Choroid plexus epithelial cell (primary cell): ENCODE data around the gene ACHE.

ENCODE experiments used
- DNase-seq: peaks from one replicate; pipeline ENCODE4 v3.0.0-alpha.2; 2010; ENCODE audit warnings: low read depth
- H3K4me3 ChIP-seq: 2 replicates; pipeline ENCODE4 v1.5.1; 2011; ENCODE audit warnings: low read depth, mild to moderate bottlenecking, control low read depth, low read length, moderate library complexity
- TF ChIP-seq, protein P1 (sequence below): conservative IDR thresholded peaks from 2 replicates; pipeline ENCODE4 v1.5.1; 2011; ENCODE audit warnings: low read depth, mild to moderate bottlenecking, control low read depth, inconsistent platforms, low read length, moderate library complexity

Gene ACHE

DNA sequence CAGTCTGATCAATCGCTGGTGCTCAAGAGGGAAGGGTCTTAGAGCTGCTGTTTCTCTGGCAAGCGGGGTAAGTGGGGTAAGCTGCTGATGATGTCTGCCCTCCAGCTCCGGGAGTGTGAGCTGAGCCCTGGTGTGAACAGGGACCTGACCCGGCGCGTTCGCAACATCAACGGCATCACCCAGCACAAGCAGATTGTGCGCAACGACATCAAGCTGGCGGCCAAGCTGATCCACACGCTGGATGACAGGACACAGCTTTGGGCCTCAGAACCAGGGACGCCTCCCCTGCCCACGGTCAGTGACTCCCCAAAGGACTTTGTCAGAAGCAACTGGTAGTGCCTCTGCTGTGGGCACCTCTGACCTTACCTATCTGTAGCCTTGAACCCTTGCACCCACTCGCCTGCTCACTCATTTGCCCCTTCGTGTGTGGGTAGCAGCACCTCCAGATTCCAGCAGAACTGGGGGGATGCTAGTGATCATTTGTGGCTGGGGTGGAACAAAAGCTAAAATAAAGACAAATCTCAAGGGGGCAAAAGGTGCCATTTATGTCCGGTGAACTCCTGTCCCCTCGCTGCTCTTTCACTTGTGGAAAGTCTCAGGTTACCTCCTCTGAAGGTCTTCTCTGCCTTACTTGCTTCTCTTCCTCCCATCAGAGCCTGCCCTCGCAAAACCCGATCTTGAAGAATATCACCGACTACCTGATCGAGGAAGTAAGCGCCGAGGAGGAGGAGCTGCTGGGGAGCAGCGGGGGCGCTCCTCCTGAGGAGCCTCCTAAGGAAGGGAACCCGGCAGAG lies 9.3 kb downstream of the ACHE start:
- H3K4me3 ChIP-seq = no peak overlapping the region
- DNase-seq = no peak
- TF ChIP-seq, protein P1, sequence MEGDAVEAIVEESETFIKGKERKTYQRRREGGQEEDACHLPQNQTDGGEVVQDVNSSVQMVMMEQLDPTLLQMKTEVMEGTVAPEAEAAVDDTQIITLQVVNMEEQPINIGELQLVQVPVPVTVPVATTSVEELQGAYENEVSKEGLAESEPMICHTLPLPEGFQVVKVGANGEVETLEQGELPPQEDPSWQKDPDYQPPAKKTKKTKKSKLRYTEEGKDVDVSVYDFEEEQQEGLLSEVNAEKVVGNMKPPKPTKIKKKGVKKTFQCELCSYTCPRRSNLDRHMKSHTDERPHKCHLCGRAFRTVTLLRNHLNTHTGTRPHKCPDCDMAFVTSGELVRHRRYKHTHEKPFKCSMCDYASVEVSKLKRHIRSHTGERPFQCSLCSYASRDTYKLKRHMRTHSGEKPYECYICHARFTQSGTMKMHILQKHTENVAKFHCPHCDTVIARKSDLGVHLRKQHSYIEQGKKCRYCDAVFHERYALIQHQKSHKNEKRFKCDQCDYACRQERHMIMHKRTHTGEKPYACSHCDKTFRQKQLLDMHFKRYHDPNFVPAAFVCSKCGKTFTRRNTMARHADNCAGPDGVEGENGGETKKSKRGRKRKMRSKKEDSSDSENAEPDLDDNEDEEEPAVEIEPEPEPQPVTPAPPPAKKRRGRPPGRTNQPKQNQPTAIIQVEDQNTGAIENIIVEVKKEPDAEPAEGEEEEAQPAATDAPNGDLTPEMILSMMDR = no peak

DNA sequence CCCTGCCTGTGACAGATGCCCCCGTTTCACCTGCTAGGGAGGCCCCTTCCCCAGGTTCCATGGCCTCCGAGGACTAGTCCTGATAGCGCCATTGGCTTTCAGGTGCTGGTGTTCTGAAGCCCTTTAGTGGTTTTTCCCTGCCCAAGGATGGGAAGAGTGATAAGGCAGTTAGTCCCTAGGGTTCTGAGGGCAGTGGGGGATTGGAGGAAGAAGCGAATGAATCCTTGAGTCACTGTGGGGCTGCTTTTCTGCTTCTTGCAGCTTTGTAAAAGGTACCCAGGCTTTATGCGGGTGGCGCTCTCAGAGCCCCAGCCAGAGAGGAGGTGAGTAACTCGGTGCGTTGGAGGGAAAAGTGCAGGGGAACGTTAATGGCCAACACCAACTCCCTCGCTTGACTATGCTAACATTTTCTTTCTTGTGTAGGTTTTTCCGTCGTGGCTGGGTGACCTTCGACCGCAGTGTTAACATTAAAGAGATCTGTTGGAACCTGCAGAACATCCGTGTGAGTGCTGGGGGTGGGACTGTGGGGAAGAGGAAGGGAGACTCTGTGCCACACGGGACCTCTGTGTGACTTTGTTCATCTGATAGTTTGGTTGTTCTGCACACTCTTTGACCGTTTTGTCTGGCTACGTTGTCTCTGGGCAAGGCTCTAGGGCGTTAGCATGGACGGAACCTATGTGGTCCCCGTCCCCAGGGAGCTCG lies 10.1 kb downstream of the ACHE start:
- TF ChIP-seq, protein P1 = no peak
- no peak overlapping the region for H3K4me3 ChIP-seq
- no peak for DNase-seq

DNA sequence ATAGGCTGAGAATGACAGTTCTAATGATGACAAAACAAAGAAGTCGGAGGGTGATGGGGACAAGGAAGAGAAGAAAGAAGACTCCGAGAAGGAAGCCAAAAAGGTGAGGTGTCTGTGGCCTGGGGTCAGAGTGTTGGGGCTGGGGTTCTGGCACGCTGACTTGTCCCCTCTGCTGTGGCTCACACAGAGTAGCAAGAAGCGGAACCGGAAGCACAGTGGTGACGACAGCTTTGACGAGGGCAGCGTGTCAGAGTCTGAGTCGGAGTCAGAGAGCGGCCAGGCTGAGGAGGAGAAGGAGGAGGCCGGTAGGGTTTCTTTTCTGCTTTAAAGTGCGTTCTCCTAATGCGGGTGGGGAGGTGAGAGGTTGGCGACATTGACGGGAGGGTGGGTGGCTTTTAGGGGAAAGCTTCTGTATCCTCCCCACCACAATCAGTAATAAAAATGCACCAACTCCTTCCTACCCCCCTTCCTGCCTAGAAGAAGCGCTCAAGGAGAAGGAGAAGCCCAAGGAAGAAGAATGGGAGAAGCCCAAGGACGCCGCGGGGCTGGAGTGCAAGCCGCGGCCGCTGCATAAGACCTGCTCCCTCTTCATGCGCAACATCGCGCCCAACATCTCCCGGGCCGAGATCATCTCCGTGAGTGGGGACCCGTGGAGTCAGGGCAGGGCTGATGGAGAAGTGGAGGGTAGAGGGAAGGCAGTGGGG lies 10.8 kb downstream of the ACHE start:
- H3K4me3 ChIP-seq = no peak overlapping the region
- TF ChIP-seq, protein P1 = no peak
- DNase-seq = peak; percentile 23

DNA sequence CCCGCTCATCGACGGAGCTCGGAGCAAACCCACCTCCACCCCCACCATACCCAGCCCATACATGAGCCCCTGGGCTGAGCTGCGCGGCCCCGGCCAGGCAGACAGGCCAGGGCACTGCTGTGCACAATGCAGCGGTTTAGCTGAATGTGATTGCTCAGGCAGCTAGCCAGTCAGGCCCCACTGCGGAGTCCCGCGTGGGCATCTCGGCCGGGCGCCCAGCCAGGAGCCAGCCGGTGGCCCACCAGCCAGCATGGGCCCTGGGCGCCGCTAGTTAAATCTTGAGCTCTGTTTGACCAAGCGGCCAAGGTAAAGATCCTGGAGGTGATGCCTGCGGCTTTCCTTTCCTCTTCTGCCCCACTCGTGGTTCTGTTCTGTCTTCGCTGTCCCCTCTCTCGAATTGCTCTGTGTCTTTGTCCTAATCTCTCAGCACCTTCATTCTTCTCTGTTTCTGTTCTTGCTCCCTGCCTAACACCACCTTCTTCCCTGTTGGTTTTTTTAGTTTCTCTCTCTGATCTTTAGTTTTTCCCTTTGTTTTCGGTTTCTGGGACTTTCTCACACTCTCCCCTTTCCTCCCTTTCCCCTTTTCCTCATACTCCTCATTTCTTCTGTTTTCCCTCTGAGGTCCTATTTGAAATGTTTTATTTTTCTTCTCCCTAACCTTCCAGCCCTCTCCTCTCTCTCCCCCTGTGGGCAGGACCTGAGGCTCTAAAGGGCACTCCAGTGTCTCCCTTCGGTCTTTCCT lies 12.7 kb downstream of the ACHE start:
- no peak overlapping the region for H3K4me3 ChIP-seq
- TF ChIP-seq, protein P1 = no peak
- DNase-seq = no peak

DNA sequence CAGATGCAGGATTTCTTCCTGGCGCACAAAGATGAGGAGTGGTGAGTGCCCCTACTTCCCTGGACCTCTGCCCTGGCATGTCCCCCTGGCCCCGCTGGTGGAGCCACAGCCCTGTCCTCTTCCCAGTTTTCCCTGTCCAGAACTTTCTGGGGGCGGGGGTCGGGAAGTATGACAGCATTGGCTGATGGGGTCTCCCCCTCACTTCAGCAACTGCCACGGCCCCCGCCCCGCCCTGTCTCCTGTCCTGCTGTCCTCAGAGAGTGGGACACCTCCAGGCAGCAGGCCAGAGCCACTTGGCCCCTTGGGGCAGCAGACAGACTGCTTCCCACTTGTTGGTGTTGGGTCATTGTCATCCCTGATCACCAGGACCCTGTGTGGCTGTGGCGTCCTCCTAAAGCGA lies 13.5 kb downstream of the ACHE start:
- no peak for DNase-seq
- H3K4me3 ChIP-seq = no peak overlapping the region
- TF ChIP-seq, protein P1 = no peak

DNA sequence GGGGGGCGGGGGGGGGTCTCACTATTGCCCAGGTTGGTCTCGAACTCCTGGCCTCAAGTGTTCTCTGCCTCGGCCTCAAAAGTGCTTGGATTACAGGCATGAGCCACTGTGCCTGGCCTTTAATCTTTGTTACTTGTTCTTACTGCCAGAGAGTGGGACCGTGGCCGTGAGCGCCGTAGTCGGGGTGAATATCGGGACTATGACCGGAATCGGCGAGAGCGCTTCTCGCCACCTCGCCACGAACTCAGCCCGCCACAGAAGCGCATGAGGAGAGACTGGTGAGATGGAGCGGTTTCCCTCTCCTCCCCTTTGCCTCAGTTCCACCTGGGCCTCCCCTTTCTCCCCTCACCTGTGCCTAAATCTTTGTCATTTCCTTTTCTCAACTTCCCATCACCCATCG lies 14.6 kb downstream of the ACHE start:
- no peak for DNase-seq
- H3K4me3 ChIP-seq = no peak overlapping the region
- TF ChIP-seq, protein P1 = no peak
